Stimulated activated effector memory CD8-positive, alpha-beta T cell treated with anti-CD3 and anti-CD28 coated beads, Interleukin-12 subunit alpha, Interleukin-12 subunit beta, amount 100 ng/mL, for 72 hours (primary cell): ENCODE results near the gene WWP2.

Experiments
- ATAC-seq: fragments of 150-1000 bp; cut with Tn5 transposase; 2 replicates; pipeline ENCODE4 v1.10.0; 2021
- DNase-seq, 2 donors: peaks; one replicate each; pipeline ENCODE4 v3.0.0; 2021 to 2022; ENCODE audit warnings: low spot score in 2 of 2
- H3K27ac Mint-ChIP-seq: one replicate; pipeline ENCODE4 v1.8.0; 2022; ENCODE audit warnings: mild to moderate bottlenecking, mixed read lengths
- H3K36me3 Mint-ChIP-seq: one replicate; pipeline ENCODE4 v1.8.0; 2022; ENCODE audit warnings: mild to moderate bottlenecking, mixed read lengths
- H3K4me1 Mint-ChIP-seq: one replicate; pipeline ENCODE4 v1.8.0; 2022; ENCODE audit warnings: mixed read lengths
- H3K4me3 Mint-ChIP-seq: one replicate; pipeline ENCODE4 v1.8.0; 2022; ENCODE audit warnings: mild to moderate bottlenecking, mixed read lengths
- H3K9me3 Mint-ChIP-seq: one replicate; pipeline ENCODE4 v1.8.0; 2022; ENCODE audit warnings: mixed read lengths

Gene WWP2

GRCh38 chr16:69865701-69866100 lies 103.6 kb downstream of the WWP2 start:
- Mint-ChIP-seq H3K4me1 (no peaks in the 10 kb centered on the region), H3K27ac (no peak overlapping the region), H3K4me3 (no peak overlapping the region), H3K36me3 (peaks cover 23% of the 10 kb centered on the region), H3K9me3 (no peaks in the 10 kb centered on the region)
- DNase-seq (no peak), ATAC-seq (no peak)

DNA sequence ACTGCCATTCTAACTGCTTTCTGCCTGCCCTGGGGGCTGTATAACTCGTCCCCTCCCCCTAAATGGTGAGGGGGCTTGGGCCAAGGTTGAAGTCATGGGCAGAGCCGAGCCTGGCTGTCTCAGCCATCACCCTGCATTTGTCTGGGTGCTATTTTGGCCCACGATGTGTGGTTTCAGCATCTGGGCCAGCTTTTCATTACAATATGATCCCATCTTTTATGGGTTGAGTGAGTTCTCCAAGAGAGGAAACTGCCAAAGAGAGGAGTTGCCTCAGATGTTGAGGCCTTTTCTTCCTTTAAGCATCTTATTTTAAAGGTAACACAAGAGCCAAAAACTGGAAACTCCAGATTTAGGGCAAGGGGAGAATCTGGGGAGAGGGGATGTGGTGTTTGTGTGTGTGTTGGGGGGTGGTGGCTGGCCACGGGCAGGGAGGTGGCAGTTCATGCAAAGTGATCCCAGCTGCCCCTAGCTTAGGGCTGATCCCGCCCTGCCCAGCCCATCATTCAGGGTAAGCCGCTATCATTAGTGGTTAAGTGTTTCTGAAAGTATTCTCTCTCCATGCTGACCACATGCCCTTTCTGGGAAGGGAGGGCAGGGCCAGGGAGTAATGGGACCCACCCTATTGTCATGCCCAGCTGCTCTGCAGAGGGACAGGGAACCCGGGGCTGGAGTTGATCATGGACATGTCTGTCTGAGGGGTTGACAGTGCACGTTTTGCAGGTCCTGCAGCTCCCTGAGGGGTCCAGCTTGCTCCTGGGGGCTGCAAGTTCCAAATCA lies 105.8 kb downstream of the WWP2 start:
- DNase-seq (no peak), ATAC-seq (no peak)
- Mint-ChIP-seq H3K4me1 (no peaks in the 10 kb centered on the region), H3K36me3 (peaks cover 41% of the 10 kb centered on the region), H3K4me3 (no peak overlapping the region), H3K9me3 (no peaks in the 10 kb centered on the region), H3K27ac (peak overlapping the region; percentile 54)

- DNase-seq (no peak), ATAC-seq (no peak)
- no peaks in the 10 kb centered on the region for H3K9me3 Mint-ChIP-seq
- H3K4me1 Mint-ChIP-seq = no peaks in the 10 kb centered on the region
- no peak overlapping the region for H3K4me3 Mint-ChIP-seq
- H3K27ac Mint-ChIP-seq = peak overlapping the region; percentile 32
- H3K36me3 Mint-ChIP-seq = peaks cover 59% of the 10 kb centered on the region
Measured at GRCh38 chr16:69870761-69871160, 108.6 kb downstream of the WWP2 start.

GRCh38 chr16:69871708-69872107 lies 109.6 kb downstream of the WWP2 start:
- H3K36me3 Mint-ChIP-seq = peaks cover 59% of the 10 kb centered on the region
- no peak for DNase-seq
- H3K4me1 Mint-ChIP-seq = no peaks in the 10 kb centered on the region
- H3K9me3 Mint-ChIP-seq = no peaks in the 10 kb centered on the region
- ATAC-seq = no peak
- H3K27ac Mint-ChIP-seq = peak overlapping the region; percentile 32
- H3K4me3 Mint-ChIP-seq = no peak overlapping the region

GRCh38 chr16:69872888-69873287 lies 110.8 kb downstream of the WWP2 start:
- Mint-ChIP-seq H3K36me3 (peaks cover 66% of the 10 kb centered on the region), H3K27ac (no peak overlapping the region), H3K4me1 (no peaks in the 10 kb centered on the region), H3K4me3 (no peak overlapping the region), H3K9me3 (no peaks in the 10 kb centered on the region)
- DNase-seq (no peak), ATAC-seq (no peak)

GRCh38 chr16:69873783-69874182 lies 111.7 kb downstream of the WWP2 start:
- DNase-seq (no peak), ATAC-seq (no peak)
- Mint-ChIP-seq H3K4me1 (no peaks in the 10 kb centered on the region), H3K4me3 (no peak overlapping the region), H3K36me3 (peaks cover 66% of the 10 kb centered on the region), H3K27ac (no peak overlapping the region), H3K9me3 (no peaks in the 10 kb centered on the region)

DNA sequence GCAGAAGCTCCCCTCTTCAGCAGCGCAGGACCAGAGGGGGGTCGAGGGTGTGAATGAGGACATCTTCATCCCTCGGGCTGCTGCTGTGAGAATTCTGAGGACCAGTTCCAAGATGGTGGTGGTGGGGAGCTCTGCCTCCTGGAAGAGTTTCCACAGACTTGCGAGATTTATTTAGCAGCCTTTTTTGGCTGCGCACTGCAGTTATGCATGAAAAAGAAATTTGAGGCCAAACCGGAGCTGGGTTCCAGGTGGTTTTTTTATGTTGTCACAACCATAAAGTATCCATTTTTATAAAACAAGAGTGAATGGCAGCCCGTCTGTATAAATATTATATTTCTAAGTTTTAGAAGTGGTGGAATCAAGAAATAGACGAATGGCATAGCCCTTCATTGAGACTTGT lies 112.1 kb downstream of the WWP2 start:
- peaks cover 66% of the 10 kb centered on the region for H3K36me3 Mint-ChIP-seq

GRCh38 chr16:69880640-69881133 lies 118.6 kb downstream of the WWP2 start:
- no peaks in the 10 kb centered on the region for H3K9me3 Mint-ChIP-seq
- no peak overlapping the region for H3K27ac Mint-ChIP-seq
- no peak for ATAC-seq
- no peak for DNase-seq
- H3K4me1 Mint-ChIP-seq = no peaks in the 10 kb centered on the region
- no peak overlapping the region for H3K4me3 Mint-ChIP-seq
- H3K36me3 Mint-ChIP-seq = peaks cover 21% of the 10 kb centered on the region

More for the DNA sequence above, 112.1 kb downstream of the WWP2 start:
- DNase-seq (no peak), ATAC-seq (no peak)
- no peaks in the 10 kb centered on the region for H3K9me3 Mint-ChIP-seq
- H3K4me3 Mint-ChIP-seq = no peak overlapping the region
- H3K4me1 Mint-ChIP-seq = no peaks in the 10 kb centered on the region
- peak overlapping the region; percentile 34 for H3K27ac Mint-ChIP-seq

- Mint-ChIP-seq H3K9me3 (no peaks in the 10 kb centered on the region), H3K4me3 (no peak overlapping the region), H3K27ac (no peak overlapping the region), H3K36me3 (peaks cover 17% of the 10 kb centered on the region), H3K4me1 (no peaks in the 10 kb centered on the region)
- no peak for DNase-seq
- no peak for ATAC-seq
Measured at GRCh38 chr16:69881141-69881540, 119.0 kb downstream of the WWP2 start.

- no peak overlapping the region for H3K27ac Mint-ChIP-seq
- H3K4me1 Mint-ChIP-seq = no peaks in the 10 kb centered on the region
- no peak for ATAC-seq
- no peak for DNase-seq
- peaks cover 12% of the 10 kb centered on the region for H3K36me3 Mint-ChIP-seq
- H3K9me3 Mint-ChIP-seq = no peaks in the 10 kb centered on the region
- no peak overlapping the region for H3K4me3 Mint-ChIP-seq
Measured at GRCh38 chr16:69883744-69884143, 121.6 kb downstream of the WWP2 start.

DNA sequence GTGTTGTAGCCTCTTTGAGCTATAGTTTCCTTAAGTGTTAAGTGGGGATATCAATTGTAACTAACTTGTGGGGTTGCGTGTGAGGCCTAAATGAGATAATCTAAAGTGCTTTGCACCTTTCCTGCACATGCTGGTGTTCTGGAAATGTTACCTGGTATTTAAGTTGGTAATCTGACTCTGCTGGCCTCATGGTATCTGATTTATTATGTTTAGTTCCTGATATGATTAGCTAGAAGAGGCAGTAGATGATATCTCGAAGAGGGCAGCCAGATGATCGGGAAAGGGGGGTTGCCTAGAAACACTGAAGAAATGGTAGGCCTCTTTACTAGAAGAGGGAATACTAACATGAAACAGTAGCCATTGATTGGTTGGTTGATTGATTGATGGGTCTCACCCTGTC lies 123.6 kb downstream of the WWP2 start:
- peaks cover 11% of the 10 kb centered on the region for H3K36me3 Mint-ChIP-seq
- no peak overlapping the region for H3K4me3 Mint-ChIP-seq
- no peak for ATAC-seq
- no peaks in the 10 kb centered on the region for H3K9me3 Mint-ChIP-seq
- H3K27ac Mint-ChIP-seq = no peak overlapping the region
- no peak for DNase-seq
- peaks cover 6% of the 10 kb centered on the region for H3K4me1 Mint-ChIP-seq

- Mint-ChIP-seq H3K27ac (no peak overlapping the region), H3K4me1 (peaks cover 9% of the 10 kb centered on the region), H3K36me3 (peaks cover 11% of the 10 kb centered on the region), H3K9me3 (no peaks in the 10 kb centered on the region), H3K4me3 (no peak overlapping the region)
- DNase-seq (no peak), ATAC-seq (no peak)
Measured at GRCh38 chr16:69886726-69887125, 124.6 kb downstream of the WWP2 start.

GRCh38 chr16:69888005-69888590 lies 126.0 kb downstream of the WWP2 start:
- H3K36me3 Mint-ChIP-seq = peaks cover 11% of the 10 kb centered on the region
- no peaks in the 10 kb centered on the region for H3K9me3 Mint-ChIP-seq
- peak overlapping the region; percentile 37 for H3K27ac Mint-ChIP-seq
- ATAC-seq (no peak), DNase-seq (no peak)
- no peak overlapping the region for H3K4me3 Mint-ChIP-seq
- H3K4me1 Mint-ChIP-seq = peaks cover 14% of the 10 kb centered on the region

DNA sequence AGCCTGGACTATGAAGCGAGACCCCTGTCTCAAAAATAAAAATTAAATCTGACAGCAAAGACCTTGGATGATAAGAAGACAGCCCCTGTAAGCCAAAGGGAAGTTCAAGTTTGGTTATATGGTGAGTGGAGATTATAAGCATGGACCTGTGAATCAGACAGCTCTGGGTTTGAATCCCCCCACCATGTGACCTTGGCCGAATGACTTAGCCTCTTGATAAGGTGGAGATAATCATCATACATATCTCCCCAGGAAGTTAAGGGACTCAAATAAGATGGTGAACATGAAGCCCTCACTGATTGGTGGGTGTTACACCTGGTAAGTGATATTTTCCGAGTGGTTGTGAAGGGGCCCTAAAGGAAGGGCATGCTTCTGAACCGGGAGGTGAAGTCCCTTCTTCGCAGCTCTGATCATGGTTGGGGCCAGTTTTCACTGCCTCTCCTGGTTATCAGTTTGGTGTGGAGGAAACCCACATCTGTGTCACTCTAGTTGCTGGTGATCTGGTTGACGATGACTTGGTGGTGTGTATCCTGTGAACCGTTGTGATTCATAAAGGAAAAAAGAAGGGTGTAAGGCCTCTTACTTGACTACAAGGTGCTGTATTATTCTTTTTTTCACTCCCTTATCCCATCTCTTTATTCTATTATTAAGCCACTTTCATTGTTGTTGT lies 127.3 kb downstream of the WWP2 start:
- no peak overlapping the region for H3K4me3 Mint-ChIP-seq
- peak; percentile 95 for ATAC-seq
- no peak for DNase-seq
- H3K9me3 Mint-ChIP-seq = no peaks in the 10 kb centered on the region
- H3K36me3 Mint-ChIP-seq = peaks cover 17% of the 10 kb centered on the region
- H3K27ac Mint-ChIP-seq = peak overlapping the region; percentile 52
- peaks cover 15% of the 10 kb centered on the region for H3K4me1 Mint-ChIP-seq

GRCh38 chr16:69890114-69890891 lies 128.2 kb downstream of the WWP2 start:
- DNase-seq = no peak
- Mint-ChIP-seq H3K4me1 (peaks cover 15% of the 10 kb centered on the region), H3K36me3 (peaks cover 17% of the 10 kb centered on the region), H3K4me3 (no peak overlapping the region), H3K9me3 (no peaks in the 10 kb centered on the region), H3K27ac (peak overlapping the region; percentile 52)
- ATAC-seq = no peak
